Stimulated activated CD4-positive, alpha-beta T cell treated with anti-CD3 and anti-CD28 coated beads, Interleukin-15, amount 100 ng/mL, for 1 hour (primary cell): ENCODE results near the gene PCID2.

ENCODE experiments used
- DNase-seq, 2 donors: peaks; one replicate each; pipeline ENCODE4 v3.0.0-alpha.2; 2020; ENCODE audit warnings: low read depth in 1 of 2, low spot score in 1 of 2

PCID2 gene

DNA sequence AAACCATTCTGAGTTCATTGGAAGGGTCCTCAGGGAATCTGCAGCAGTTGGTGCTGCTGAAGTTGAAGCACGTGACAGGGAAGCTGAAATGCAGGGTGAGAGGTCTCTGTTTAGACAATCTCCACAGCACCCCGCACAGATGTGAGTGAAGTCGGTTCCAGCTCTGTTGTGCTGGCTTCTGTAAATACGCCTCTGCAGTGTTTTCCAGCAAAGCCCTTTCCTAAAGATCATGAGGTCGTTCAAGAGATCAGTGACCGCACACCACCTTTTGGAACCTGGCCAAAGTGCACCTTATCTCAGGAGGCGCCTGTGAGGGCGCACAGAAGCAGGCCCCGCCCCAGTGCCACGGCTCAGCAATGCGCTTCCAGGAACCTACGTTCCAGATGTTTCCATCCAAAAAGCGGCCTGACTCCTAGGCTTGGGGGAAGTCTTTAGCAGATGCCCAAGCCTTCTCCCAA is 11.7 kb upstream of the PCID2 start:
- no peak for DNase-seq

DNA sequence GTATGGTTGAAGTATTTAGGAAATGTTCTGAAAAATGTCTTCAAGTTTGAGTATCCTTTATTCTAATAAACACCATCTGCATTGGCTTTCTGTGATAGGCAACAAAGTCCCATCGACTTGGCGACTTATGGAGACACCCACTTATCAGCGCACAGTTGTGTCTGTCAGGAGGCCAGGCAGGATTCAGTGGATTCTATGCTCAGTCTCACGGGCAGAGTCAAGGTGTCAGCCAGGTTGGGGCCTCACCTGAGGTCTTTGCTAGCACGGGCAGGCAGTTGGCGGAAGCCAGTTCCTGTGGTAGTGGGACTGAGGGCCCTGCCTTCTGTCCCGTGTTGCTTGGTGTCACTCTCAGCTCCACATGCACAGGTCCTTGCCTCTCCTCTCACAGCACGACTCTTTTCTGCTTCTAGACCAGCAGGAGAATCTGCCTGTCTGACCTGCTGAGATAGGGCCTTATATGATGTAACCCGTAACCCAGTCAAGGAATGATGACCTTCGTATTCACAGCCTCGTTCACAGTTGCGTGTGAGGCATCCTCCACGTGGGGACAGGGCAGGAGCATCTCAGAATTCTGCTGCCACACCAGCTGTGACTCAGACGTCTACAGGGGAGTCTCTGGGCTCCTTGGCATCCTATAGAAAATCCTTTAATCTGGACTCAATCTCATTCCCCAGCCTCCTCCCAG is 10.9 kb upstream of the PCID2 start:
- DNase-seq = no peak

DNA sequence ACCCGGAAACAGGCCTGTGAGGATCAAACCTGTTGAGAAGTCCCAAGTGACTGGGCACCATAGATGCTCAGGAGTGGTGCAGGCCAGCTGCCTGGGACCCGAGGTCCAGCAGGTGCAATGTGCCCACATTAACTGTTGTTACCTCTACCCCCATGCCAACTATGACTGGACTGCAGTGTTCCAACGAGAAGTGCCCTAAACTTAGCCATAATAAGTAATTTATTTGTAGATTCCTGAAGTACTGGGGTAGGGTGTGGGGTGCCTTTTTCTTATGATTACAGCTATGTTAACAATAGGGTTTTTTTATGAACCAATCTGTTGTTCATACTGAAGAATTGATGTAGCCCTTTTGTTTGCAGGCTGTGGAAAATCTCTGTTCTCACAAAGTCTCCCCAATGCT is 10.1 kb upstream of the PCID2 start:
- DNase-seq = no peak

DNA sequence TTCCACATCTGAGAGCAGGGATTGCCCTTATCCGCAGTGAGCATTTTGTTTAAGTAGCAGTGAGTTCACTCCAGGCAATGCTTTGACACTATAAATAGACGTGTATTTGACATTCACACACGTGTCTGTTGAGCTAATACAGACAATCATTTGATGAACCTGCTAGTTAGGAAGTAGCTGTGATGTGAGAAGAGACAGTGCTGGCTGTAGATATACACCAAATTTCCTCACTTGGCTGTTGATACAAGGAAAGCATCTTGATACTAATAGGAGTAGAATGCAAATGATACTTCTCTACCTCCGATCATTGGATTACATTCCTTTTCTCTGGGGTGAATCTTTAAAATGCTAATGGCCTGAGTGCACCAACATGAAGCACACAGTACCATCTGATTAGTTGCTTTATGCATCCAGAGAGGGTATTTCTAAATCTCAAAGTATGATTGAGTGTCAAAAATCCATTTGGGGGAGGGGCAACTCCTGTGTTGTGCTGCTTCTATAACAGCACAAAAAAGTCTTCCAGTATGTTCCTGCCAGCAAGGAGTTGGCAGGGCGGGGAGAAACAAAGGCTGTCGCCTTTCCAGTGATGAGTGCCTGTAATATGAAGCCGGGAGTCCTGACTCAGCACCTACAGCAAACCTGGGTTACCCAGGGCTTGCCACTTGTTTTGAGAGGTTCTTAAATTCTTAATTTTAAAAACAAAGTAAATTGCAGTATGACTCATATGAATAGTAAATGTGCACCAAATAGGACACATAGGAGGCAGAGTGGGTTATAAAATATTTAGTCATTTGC is 8.0 kb upstream of the PCID2 start:
- no peak for DNase-seq

DNA sequence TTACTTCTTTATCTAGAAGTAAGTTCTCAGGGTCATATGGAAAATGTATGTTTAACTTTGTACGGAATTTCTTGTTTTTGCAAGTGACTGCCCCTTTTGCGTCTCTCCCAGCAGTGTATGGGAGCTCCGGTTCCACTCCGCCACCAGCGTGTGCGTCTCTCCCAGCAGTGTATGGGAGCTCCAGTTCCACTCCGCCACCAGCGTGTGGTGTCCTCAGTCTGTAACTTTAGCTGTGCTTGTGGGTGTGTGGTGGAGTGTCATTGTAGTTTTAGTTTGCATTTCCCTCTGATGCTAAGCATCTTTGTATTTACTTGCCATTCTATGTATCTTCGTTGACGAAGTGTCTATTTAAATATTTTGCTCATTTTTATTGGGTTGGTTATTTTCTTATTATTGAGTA is 3.3 kb upstream of the PCID2 start:
- no peak for DNase-seq

DNA sequence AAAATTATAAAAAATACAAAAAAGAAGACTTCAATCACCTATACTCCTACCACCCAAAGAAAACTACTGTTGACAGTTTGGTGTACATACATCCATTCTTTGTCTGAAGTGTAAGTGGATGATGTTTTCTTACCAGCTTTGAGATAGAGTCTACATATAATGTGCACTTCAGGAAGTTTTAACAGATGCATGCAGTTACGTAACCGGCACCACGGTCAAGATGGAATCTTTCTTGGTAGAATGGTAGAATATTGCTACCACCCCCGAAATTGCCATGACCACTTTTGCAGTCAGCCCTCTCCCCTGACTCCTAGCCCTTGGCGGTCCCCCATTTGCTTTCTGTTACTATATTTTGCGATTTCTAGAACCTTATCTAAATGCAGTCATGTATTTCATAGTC is 2.4 kb upstream of the PCID2 start:
- DNase-seq = no peak

DNA sequence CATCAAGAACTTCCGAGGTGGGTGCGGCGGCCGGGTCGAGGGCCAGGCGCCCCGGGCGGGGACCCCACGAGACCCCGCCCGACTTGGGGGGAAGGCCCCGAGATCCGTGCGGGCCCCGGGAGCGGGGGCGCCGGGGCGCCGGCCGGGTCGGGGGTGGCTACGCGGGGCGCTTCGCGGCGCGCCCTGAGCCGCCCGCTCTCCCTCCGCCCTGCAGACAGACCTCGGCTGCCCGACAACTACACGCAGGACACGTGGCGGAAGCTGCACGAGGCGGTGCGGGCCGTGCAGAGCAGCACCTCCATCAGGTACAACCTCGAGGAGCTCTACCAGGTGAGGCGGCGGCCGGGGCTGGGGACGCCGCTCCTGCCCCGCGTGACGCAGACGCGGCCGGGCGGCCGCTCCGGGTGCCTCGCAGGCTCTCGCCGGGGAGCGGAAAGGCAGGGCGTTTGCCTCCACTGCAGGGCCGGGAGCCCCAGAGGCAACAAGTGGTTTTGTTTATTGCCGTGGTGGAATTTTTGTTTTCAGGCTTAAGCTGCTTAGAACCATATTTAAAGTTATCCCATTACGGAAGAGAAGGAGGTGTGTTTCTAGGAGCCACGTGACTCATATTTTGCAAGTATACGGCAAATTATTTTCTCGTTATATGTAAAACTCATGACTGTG is 1.4 kb upstream of the PCID2 start:
- DNase-seq = peak; percentile 49 to 52

DNA sequence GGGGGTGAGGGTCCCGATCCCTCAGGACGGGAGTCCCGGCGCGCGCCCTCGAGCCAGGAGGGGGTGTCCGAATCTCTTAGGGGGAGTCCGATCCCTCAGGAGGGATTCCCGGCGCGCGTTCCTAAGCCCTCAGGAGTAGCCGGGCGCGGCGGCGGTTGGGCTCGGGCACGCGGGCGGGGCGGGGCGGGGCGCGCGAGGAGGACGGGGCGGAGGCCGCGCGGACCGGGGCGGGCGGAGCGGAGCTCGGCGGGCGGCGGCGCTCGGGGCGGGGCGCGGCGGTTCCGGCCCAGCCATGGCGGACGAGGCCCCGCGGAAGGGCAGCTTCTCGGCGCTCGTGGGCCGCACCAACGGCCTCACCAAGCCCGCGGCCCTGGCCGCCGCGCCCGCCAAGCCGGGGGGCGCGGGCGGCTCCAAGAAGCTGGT is 878 bp upstream of the PCID2 start, which contains the start of gene CUL4A:
TSS of gene CUL4A (plus strand) at position 278 of the 423 bp plus-strand sequence. CDS start at position 293, 15 bp downstream.
- DNase-seq = peak; percentile 48 to 74

DNA sequence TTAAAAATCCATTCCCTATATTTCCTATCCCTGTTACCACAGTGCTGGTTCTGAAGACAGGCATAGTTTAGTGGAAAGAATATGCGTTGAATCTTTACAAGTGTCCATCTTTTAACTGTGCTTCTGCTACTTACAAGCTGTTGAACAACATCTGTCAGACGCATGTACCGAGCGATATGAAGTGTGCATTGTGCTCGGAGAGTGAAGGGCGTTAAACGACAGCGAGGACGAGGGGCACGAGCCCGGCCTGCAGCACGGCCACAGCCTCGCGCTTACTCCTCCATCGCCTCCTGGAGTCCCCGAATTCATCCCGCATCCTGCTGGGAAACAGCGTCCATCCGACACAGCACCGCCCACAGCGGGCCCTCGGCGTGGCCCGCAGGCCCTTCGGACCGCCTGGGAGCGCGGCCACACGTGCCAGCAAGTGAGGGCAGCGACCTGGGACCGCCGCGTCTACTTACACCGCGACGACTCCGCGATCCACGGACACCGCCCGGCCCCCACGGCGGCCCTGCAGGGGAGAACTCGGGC is 514 bp downstream of the PCID2 start:
- DNase-seq = no peak

DNA sequence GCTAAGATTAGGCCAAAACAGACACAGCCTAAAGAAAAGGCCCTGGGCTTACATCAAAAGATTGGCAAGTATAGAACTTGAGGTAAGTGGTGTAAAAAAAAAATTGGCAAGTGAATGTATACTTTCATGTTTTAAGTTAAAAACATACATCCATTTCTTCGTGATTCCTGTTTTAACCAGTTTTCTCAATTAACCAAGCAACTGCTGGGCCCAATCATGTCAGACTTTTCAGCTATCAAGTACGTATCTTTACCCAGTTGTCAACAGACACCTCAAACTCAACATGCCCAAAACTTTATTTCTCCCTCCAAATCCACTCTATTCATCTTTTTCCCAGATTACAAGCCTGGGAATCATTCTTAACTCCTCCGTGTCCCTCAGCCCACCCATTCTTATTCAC is 1.0 kb downstream of the PCID2 start:
- no peak for DNase-seq

DNA sequence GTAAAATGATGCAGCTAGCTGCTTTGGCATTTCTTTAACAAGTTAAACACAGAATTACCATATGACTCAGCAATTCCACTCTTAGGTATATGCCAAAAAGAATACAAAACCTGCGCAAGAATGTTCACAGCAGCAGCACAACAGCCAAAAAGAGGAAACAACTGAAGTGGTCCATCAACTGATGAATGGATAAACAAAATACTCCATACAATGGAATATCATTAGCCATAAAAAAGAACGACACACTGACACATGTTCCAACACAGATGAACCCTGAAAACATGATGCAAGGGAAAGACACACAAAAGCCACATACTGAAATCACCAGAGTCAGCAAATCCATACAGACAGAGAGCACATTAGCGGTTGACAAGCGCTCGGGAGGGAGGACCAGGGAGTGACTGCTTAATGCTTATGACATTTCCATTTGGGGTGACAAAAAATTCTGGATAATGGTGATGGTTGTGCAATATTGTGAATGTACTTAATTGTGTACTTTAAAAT is 3.0 kb downstream of the PCID2 start:
- DNase-seq = no peak

DNA sequence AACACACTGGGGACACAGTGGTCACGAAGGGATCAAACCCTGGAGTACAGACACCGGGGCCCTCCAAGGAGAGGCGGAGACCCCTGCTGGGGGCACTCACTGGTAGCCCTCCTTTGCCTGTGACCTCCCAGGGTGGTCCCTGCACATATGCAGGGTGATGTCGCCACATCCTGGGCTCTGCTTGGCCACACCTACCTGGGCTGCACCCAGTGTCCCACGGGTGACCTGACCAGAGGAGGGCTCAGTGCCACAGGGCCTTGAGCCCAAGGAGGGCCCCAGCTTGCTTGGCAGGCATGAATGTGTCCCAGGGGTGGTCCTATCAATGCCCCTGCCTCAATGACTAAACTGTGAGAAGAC is 4.1 kb downstream of the PCID2 start:
- no peak for DNase-seq

DNA sequence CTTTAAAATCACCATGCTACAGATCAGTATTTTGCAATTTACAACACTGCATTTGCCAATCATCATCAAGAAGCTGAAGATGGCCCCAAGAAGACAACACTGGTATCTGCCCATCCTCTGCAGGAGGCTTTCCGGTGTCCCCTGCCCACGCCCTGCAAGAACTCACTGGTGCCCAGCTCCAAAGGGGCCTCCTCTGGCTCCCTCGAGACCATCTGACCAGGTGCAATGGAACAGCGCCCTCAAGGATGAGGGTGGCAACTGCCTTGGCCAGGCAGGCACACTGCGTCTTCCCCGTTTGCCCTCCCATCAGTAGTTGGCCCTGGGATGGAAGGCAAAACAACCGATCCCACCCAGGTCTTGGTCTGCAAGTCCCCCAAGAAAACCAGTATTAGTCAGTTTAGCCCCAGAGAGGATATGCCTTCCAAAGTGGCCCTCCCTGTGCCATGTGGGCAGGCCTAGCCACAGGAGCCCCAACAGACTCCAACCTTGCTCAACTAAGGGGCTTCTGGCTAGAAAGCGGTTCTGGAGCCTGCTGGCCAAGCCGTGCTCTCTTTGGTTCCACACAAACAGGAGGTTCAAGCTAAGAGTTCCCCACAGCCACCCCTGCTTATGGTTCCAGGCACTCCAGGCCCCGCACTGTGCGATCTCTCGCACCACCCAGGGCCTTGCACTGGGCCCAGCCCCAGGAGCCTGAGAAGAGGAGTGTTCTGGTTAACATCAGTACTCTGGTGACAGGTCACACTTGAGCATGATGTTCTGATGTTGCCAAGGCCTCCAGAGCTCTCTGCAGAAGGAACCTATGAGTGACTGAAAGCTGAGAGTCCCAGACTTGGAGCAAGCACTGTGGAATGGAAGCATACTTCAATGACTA is 4.7 kb downstream of the PCID2 start:
- no peak for DNase-seq

DNA sequence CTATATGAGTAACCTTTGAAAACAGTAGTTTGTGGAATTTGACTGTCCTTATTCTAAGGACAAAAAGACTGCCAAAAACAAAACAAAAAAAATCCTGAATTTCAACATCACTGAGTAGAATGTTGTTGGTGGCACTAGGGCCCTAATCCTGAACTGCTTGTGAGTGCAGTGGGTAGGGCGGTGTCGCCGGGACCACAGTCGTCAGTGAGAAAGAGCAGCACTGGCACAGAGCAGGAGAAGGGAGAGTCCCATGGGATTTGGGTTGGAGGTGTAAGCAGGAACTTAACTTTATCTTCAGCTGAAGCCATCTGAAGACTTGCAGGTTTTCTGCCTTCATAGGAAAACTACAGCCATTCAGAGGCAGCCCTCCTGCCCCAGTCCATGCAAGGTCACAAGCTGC is 5.6 kb downstream of the PCID2 start:
- DNase-seq = no peak

DNA sequence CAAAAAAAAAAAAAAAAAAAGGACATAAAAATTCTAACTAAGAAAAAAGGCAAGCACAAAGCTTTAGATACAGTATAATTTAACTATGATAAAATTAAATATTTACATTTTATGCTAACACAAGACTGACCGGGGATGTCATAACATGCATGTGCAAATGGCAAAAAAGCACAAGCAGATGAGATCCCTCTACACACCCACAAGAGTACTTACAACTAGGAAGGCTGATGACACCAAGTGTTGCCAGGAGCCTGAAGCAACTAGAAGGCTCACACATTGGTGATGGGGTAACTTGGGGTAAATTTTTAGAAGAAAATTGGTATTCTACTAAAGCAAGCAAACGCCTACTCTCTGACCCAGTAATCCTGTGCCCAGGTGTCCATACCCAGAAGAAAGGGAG is 6.7 kb downstream of the PCID2 start:
- DNase-seq = no peak

DNA sequence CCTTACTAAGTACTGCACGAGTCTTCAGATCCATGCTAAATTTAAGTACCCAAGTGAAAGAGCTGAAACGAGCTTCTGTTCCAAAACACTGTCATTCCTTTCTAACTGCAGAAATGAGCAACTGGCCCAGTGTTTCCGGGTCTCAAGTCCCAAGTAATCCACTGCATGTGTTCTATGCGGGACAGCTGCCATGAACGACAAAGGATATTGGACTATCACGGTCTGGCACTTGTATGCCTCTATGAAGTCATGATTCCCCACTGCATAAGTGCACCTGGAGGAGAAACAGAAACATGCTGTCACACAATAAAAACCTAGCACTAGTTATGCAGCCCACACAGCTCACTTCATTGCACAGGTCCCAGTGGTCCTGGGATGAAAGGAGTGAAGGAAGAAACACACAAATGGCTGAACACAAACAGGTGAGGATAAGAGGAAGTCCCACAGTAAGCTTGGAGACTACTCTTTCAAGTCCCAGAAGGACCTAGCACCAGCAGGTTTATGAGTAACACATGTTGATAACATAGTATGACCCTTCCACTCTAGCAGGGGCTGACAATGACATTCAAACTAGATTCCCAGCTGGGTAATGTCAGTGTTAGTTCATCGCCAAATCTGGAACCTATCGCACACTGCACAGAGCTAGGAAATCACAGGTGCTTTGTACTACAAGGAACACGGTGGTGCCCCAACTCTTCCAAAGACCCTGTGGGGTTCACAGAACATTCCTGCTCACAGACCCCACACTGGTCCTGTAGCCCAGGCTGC is 11.3 kb downstream of the PCID2 start:
- no peak for DNase-seq

DNA sequence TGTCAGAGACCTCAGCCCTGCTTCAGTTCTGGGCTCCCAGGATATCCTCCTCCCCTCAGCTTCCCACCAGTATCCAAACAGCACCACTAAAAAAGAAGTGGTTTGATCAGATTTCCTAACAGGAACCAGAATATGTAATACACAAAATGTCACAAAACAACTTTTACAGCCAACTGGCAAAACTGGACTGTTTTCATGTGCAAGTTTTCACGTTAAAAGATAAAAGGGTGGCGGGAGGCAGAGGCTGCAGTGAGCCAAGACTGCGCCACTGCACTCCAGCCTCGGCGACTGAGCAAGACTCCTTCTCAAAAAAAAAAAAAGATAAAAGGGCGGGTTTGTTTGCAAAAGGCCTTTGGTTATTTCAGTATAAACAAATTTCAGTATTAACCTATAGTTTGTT is 13.1 kb downstream of the PCID2 start:
- no peak for DNase-seq

DNA sequence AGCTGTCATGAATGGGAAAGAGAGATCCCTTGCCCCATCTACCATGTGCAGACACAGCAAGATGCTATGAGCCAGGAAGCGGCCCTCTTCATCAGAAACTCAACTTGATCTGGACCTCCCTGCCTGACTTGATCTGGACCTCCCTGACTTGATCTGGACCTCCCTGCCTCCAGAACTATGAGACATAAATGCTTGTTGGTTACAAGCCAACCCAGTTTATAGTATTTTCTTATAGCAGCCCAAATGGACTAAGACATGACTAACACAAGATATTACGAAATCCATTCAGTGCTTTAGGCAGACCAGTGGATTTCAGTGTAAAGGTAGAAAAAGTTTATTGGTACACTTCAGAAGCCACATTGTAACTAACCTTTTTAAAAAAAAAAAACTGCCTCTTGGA is 15.6 kb downstream of the PCID2 start:
- no peak for DNase-seq

DNA sequence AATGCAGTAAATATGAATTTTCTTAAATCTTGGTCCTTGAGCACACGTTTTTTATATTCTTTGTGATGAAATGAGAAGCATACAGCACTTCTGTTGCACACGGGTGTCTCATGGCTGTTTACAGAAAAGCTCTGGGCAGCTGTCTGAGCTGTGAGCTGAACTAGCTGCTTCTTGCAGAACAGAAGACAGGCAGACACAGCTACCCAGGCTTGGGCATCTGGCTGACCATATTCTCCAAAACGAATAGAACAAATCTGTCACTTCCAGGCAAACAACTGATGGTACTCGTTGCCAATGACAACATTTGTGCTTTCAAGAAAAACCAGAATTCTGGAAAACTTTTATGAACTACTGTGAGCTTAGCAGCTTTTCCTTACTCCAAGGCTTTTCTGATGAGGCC is 16.2 kb downstream of the PCID2 start:
- DNase-seq = no peak

DNA sequence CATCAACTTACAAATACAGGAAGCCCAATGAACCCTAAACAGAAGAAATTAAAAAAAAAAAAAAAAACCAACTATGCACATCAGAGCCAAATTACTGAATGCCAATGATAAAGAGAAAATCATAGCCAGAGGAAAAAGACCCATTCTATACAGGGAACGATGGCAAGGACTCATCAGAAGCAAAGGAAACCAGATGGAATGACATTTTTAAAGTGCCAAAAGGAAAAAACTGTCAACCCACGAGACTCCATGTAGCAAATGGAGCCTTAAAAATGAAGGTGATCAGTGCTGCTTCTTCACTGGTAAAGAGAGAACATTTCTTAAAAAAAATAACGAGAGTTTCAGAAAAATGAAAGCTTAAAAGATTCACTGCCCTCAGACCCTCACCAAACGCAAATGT is 18.3 kb downstream of the PCID2 start:
- DNase-seq = no peak
